CD14-positive monocyte (primary cell): ENCODE data around the gene PNLIP. TPM values are rescaled to one million over a fixed set of nuclear protein-coding genes. Genes with fewer than 3 reads are reported as not detected.

Experiments used
- DNase-seq, 3 donors: peaks; one replicate each; pipeline ENCODE4 v3.0.0-alpha.2; 2011 to 2022
- H2AFZ ChIP-seq: 2 replicates; pipeline ENCODE4 v1.6.0; 2012; ENCODE audit warnings: mild to moderate bottlenecking, low read depth, low read length, inconsistent platforms; ENCODE audit not compliant: insufficient read depth, poor library complexity, severe bottlenecking
- H3K27ac ChIP-seq, 2 donors: 1 replicate in 1 of 2; 2 replicates in 1 of 2; pipeline ENCODE4 v1.5.1; 2012 to 2013; ENCODE audit warnings: low read length in 2 of 2, control low read depth in 1 of 2, inconsistent platforms in 1 of 2, low read depth in 1 of 2, mild to moderate bottlenecking in 1 of 2
- H3K27me3 ChIP-seq, 2 donors: one replicate each; pipeline versions ENCODE4 v1.6.0 to v1.6.1; 2011 to 2013; ENCODE audit warnings: low read length in 2 of 2; ENCODE audit not compliant: control insufficient read depth in 2 of 2, insufficient read depth in 2 of 2
- H3K36me3 ChIP-seq, 2 donors: replicated peaks in 1 of 2; 1 replicate in 1 of 2; 2 replicates in 1 of 2; pipeline versions ENCODE4 v1.5.1 to v1.6.1; 2012 to 2013; ENCODE audit warnings: low read length in 2 of 2, control low read depth in 1 of 2, inconsistent platforms in 1 of 2, mild to moderate bottlenecking in 1 of 2; ENCODE audit not compliant: insufficient read depth in 2 of 2, control insufficient read depth in 1 of 2
- H3K4me1 ChIP-seq, 2 donors: 1 replicate in 1 of 2; 2 replicates in 1 of 2; pipeline versions ENCODE4 v1.5.1 to v1.6.1; 2012 to 2013; ENCODE audit warnings: low read length in 2 of 2, control low read depth in 1 of 2, inconsistent platforms in 1 of 2, mild to moderate bottlenecking in 1 of 2, moderate library complexity in 1 of 2; ENCODE audit not compliant: insufficient read depth in 2 of 2, control insufficient read depth in 1 of 2
- H3K4me2 ChIP-seq: replicated peaks from 2 replicates; pipeline ENCODE3; 2012; ENCODE audit warnings: low read length, moderate library complexity, mild to moderate bottlenecking; ENCODE audit not compliant: poor library complexity, severe bottlenecking; ENCODE audit errors: extremely low read depth
- H3K4me3 ChIP-seq, 3 experiments: fragments of 200-600 bp in 1 of 3; sonication (generic) in 1 of 3; replicated peaks in 1 of 3; 1 replicate in 2 of 3; 2 replicates in 1 of 3; pipeline ENCODE4 v1.5.1; 2011 to 2013; ENCODE audit warnings: low read length in 3 of 3, mild to moderate bottlenecking in 3 of 3, control low read depth in 2 of 3, low read depth in 2 of 3, inconsistent platforms in 1 of 3, moderate library complexity in 1 of 3
- H3K79me2 ChIP-seq: 2 replicates; pipeline ENCODE4 v1.6.0; 2012; ENCODE audit warnings: mild to moderate bottlenecking, control low read depth, inconsistent platforms, low read length, moderate library complexity; ENCODE audit not compliant: insufficient read depth
- H3K9ac ChIP-seq: 2 replicates; pipeline ENCODE4 v1.6.0; 2017; ENCODE audit warnings: low read length, mild to moderate bottlenecking; ENCODE audit not compliant: insufficient read depth, poor library complexity, severe bottlenecking
- H3K9me3 ChIP-seq, 2 donors: replicated peaks in 1 of 2; 1 replicate in 1 of 2; 2 replicates in 1 of 2; pipeline versions ENCODE4 v1.5.1 to v1.6.1; 2012 to 2013; ENCODE audit warnings: low read length in 2 of 2, control low read depth in 1 of 2; ENCODE audit not compliant: control insufficient read depth in 1 of 2, insufficient read depth in 1 of 2
- H4K20me1 ChIP-seq: 2 replicates; pipeline ENCODE4 v1.6.0; 2012; ENCODE audit warnings: mild to moderate bottlenecking, low read length, control low read depth, moderate library complexity; ENCODE audit not compliant: insufficient read depth
- H3K27ac Mint-ChIP-seq, 7 donors: one replicate each; pipeline ENCODE4 v1.8.0; 2020; ENCODE audit warnings: mild to moderate bottlenecking in 7 of 7, mixed read lengths in 7 of 7, moderate library complexity in 6 of 7, inconsistent platforms in 2 of 7
- H3K27me3 Mint-ChIP-seq, 3 donors: one replicate each; pipeline ENCODE4 v1.8.0; 2021 to 2022; ENCODE audit warnings: low read depth in 3 of 3, mild to moderate bottlenecking in 3 of 3, mixed read lengths in 3 of 3, moderate library complexity in 3 of 3, inconsistent platforms in 1 of 3
- H3K36me3 Mint-ChIP-seq, 2 donors: one replicate each; pipeline ENCODE4 v1.8.0; 2020; ENCODE audit warnings: mixed read lengths in 2 of 2, inconsistent platforms in 1 of 2, mild to moderate bottlenecking in 1 of 2
- H3K4me1 Mint-ChIP-seq: one replicate; pipeline ENCODE4 v1.8.0; 2020; ENCODE audit warnings: mild to moderate bottlenecking, mixed read lengths
- H3K4me3 Mint-ChIP-seq, 2 donors: one replicate each; pipeline ENCODE4 v1.8.0; 2020; ENCODE audit warnings: mild to moderate bottlenecking in 2 of 2, mixed read lengths in 2 of 2, moderate library complexity in 1 of 2
- H3K9me3 Mint-ChIP-seq, 7 donors: one replicate each; pipeline ENCODE4 v1.8.0; 2020 to 2022; ENCODE audit warnings: mixed read lengths in 7 of 7, mild to moderate bottlenecking in 6 of 7, moderate library complexity in 6 of 7, inconsistent platforms in 2 of 7
- CTCF ChIP-seq: fragments of 200-600 bp; IDR thresholded peaks from one replicate; pipeline ENCODE4 v1.8.0; 2022; ENCODE audit warnings: antibody characterized with exemption, mild to moderate bottlenecking
- WGBS: methylation state at CpG from one replicate; pipeline ENCODE4 v1.1.5; 2013; ENCODE audit warnings: missing lambda C conversion rate; ENCODE audit not compliant: insufficient coverage; 5-methylcytosine and 5-hydroxymethylcytosine counted together
- intact Hi-C, 2 donors: fragments of 100-400 bp; cut with micrococcal nuclease; formaldehyde crosslinking; loops; one replicate each; pipeline versions ENCODE4 v1.15.0 to v1.15.1; 2023
- polyA plus RNA-seq, 3 donors: library from polyadenylated mRNA; depleted of rRNA in 1 of 3; unstranded in 2 of 3; stranded (reverse) in 1 of 3; fragments of 300-500 nt in 2 of 3; fragments of >200 nt in 1 of 3; fragmentation: Illumina TruSeq in 2 of 3; gene quantifications; 1 replicate in 2 of 3; 2 replicates in 1 of 3; pipeline ENCODE4 v1.2.3, GENCODE V29; 2012 to 2021

PNLIP gene
- polyA plus RNA-seq, 3 donors: not detected

DNA sequence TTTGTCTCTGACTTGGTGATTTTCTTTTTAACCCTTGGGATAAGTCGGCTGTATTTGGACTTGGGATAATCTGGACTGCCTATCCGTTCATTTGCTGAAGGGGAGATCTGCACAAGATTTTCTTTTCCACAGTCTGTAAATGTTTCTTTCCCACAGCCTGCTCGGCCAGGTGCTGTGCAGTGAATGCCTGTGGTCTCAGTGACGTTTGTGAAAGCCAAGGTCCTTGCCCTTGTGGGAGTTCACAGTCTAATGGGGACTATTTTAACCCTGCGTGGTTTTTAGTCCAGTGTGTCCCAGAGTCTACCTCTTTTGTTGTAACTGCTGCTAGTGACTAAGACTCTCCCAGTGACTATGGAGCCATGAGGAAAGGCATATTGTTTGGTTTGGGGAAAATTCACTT lies 8.9 kb downstream of the PNLIP start:
- Mint-ChIP-seq H3K36me3 (no peaks in the 10 kb centered on the region), H3K27ac (no peak overlapping the region)

GRCh38 chr10:116555880-116556279 lies 10.1 kb downstream of the PNLIP start:
- Histone ChIP-seq H3K9ac (no peak overlapping the region), H3K4me1 (no peaks in the 10 kb centered on the region), H3K27ac (no peak overlapping the region), H4K20me1 (no peaks in the 10 kb centered on the region), H3K27me3 (no peaks in the 10 kb centered on the region), H3K79me2 (no peaks in the 10 kb centered on the region), H3K9me3 (no peaks in the 10 kb centered on the region), H3K4me3 (no peak overlapping the region), H2AFZ (no peak overlapping the region), H3K4me2 (no peak overlapping the region), H3K36me3 (no peaks in the 10 kb centered on the region)
- no peak for DNase-seq
- Mint-ChIP-seq H3K4me3 (no peak overlapping the region), H3K27me3 (no peaks in the 10 kb centered on the region), H3K27ac (no peak overlapping the region), H3K4me1 (no peaks in the 10 kb centered on the region), H3K9me3 (no peaks in the 10 kb centered on the region), H3K36me3 (no peaks in the 10 kb centered on the region)
- intact Hi-C loops: no loop called here
- TF ChIP-seq CTCF: no peak
- no CpG with 5 or more reads among the region's 6 CpGs for WGBS

More for the DNA sequence above, 8.9 kb downstream of the PNLIP start:
- Histone ChIP-seq H3K79me2 (no peaks in the 10 kb centered on the region), H3K27me3 (no peaks in the 10 kb centered on the region), H3K27ac (no peak overlapping the region), H4K20me1 (no peaks in the 10 kb centered on the region), H3K4me2 (no peak overlapping the region), H2AFZ (no peak overlapping the region), H3K4me1 (no peaks in the 10 kb centered on the region), H3K9me3 (no peaks in the 10 kb centered on the region), H3K9ac (no peak overlapping the region), H3K4me3 (no peak overlapping the region), H3K36me3 (no peaks in the 10 kb centered on the region)
- Mint-ChIP-seq H3K4me1 (no peaks in the 10 kb centered on the region), H3K4me3 (no peak overlapping the region), H3K9me3 (peaks cover 0 to 2% (median 0%) of the 10 kb centered on the region in 7 donors), H3K27me3 (no peaks in the 10 kb centered on the region)
- TF ChIP-seq CTCF: no peak
- intact Hi-C loops: no loop called here
- 59% methylated on average over 3 of the region's 5 CpGs for WGBS
- no peak for DNase-seq
